ENCODE data around the gene RAB10.

Gene RAB10

DNA sequence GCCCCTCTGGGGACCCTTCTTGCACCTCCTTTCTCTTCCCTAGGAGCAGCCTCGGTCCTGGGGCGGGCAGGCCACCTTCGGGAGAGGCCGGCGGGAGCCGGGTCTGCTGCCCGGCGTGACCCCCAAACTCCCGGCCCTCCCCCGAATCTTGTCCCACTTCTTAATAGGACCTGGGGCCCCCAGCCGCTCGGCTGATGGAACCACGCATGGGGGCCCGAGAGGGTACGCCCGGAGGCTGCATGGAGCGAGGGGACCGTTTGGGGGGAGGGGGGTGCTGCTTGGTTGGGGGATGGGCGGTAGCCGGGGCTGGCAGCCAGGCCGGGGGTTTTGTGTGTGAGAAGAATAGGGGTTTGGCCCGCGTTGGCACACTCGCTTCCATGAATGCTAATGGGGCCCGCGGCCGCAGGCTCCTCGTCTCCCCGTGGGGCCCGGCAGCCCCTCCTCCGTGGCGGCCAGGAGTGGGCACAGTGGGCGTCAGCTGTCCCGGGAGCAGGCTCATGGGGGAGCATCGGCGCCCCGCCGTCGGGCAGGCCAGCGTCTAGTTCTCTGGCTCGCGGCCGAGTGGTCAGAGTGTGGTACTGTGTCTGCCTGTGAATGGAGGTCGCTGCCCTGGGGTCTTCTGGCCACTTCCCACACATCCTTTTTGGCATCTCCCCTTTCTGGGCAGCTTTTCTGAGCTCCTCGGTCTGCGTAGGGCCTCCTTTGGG, 140.0 kb downstream of the RAB10 start:
- no peaks in the 10 kb centered on the region for H3K27me3 ChIP-seq (ENCODE audit: insufficient read depth, low read length, poor library complexity)
- H3K9me3 ChIP-seq (ENCODE audit: insufficient read depth, low read length, severe bottlenecking), result no peaks in the 10 kb centered on the region
- H3K4me1 ChIP-seq (ENCODE audit: insufficient read depth, low read length), result peaks cover 5% of the 10 kb centered on the region
- ATAC-seq (ENCODE audit: insufficient read depth, low read depth) (no peak), DNase-seq (no peak)
- no peak overlapping the region for H3K9ac ChIP-seq (ENCODE audit: low read depth, low read length)
- no peak for TF ChIP-seq EZH2 (IDR thresholded peaks at IDR 0.05; ENCODE audit: borderline replicate concordance, low read depth, low read length, severe bottlenecking)
- TF ChIP-seq, protein P1, sequence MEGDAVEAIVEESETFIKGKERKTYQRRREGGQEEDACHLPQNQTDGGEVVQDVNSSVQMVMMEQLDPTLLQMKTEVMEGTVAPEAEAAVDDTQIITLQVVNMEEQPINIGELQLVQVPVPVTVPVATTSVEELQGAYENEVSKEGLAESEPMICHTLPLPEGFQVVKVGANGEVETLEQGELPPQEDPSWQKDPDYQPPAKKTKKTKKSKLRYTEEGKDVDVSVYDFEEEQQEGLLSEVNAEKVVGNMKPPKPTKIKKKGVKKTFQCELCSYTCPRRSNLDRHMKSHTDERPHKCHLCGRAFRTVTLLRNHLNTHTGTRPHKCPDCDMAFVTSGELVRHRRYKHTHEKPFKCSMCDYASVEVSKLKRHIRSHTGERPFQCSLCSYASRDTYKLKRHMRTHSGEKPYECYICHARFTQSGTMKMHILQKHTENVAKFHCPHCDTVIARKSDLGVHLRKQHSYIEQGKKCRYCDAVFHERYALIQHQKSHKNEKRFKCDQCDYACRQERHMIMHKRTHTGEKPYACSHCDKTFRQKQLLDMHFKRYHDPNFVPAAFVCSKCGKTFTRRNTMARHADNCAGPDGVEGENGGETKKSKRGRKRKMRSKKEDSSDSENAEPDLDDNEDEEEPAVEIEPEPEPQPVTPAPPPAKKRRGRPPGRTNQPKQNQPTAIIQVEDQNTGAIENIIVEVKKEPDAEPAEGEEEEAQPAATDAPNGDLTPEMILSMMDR (IDR thresholded peaks at IDR 0.05; ENCODE audit: borderline replicate concordance, extremely low read depth, low read length, poor library complexity, severe bottlenecking), result no peak
- H3K4me3 ChIP-seq (ENCODE audit: low read depth in 1 of 2, low read length in 2 of 2), result no peak overlapping the region
- no peak overlapping the region for H2AFZ ChIP-seq (ENCODE audit: low read depth, low read length)
- no peaks in the 10 kb centered on the region for H3K36me3 ChIP-seq (ENCODE audit: insufficient read depth, low read length)
- H4K20me1 ChIP-seq (ENCODE audit: insufficient read depth, low read length), result no peaks in the 10 kb centered on the region
- no peaks in the 10 kb centered on the region for H3K79me2 ChIP-seq (ENCODE audit: insufficient read depth, low read length)
- no peak overlapping the region for H3K4me2 ChIP-seq (ENCODE audit: insufficient read depth, low read length)
- no peak overlapping the region for H3K27ac ChIP-seq (ENCODE audit: low read length)

DNA sequence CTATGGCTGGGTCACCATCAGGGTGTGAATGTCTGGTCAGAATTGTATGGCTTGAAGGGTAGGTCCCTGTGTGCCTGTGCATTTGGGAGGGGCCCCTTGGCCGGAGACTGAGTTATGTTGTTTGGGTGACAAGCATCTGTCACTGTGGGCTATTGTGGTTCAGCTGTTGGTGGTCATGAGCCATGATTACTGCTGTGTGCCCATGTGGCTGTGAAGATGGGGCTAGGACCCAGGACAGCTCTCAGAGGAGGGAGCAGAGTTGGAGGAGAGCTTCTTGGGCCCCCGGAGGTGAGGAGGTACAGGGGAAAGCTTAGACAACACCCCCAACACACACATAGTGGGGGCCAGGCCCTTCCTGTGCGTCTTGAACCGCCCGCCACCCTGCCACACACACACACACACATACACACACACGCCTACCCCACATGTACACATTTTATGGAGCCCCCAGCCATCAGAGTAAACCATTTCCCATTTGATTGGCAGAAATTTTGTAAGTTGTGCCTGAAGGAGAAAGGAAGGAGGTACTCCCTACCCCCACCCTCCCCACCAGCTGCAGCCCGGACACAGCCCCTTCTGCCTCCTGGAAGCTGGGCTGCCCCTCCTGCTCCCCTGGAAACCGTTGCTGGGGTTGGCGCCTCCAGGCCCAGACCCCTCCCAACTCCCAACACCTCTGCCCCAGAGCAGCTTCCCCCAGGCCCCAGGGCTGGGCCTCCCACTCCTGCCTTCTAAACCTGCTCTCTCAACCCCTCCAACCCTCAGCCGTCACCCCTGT, 141.0 kb downstream of the RAB10 start:
- Histone ChIP-seq H3K27me3 (ENCODE audit: insufficient read depth, low read length, poor library complexity) (no peaks in the 10 kb centered on the region), H3K36me3 (ENCODE audit: insufficient read depth, low read length) (no peaks in the 10 kb centered on the region), H2AFZ (ENCODE audit: low read depth, low read length) (no peak overlapping the region), H4K20me1 (ENCODE audit: insufficient read depth, low read length) (no peaks in the 10 kb centered on the region), H3K9me3 (ENCODE audit: insufficient read depth, low read length, severe bottlenecking) (no peaks in the 10 kb centered on the region), H3K4me1 (ENCODE audit: insufficient read depth, low read length) (peaks cover 10% of the 10 kb centered on the region), H3K27ac (ENCODE audit: low read length) (no peak overlapping the region), H3K79me2 (ENCODE audit: insufficient read depth, low read length) (no peaks in the 10 kb centered on the region), H3K4me2 (ENCODE audit: insufficient read depth, low read length) (no peak overlapping the region), H3K9ac (ENCODE audit: low read depth, low read length) (no peak overlapping the region), H3K4me3 (ENCODE audit: low read depth in 1 of 2, low read length in 2 of 2) (no peak overlapping the region)
- TF ChIP-seq EZH2 (IDR thresholded peaks at IDR 0.05; ENCODE audit: borderline replicate concordance, low read depth, low read length, severe bottlenecking), result no peak
- TF ChIP-seq, protein P1 (IDR thresholded peaks at IDR 0.05; ENCODE audit: borderline replicate concordance, extremely low read depth, low read length, poor library complexity, severe bottlenecking), result no peak
- DNase-seq (no peak), ATAC-seq (ENCODE audit: insufficient read depth, low read depth) (no peak)

DNA sequence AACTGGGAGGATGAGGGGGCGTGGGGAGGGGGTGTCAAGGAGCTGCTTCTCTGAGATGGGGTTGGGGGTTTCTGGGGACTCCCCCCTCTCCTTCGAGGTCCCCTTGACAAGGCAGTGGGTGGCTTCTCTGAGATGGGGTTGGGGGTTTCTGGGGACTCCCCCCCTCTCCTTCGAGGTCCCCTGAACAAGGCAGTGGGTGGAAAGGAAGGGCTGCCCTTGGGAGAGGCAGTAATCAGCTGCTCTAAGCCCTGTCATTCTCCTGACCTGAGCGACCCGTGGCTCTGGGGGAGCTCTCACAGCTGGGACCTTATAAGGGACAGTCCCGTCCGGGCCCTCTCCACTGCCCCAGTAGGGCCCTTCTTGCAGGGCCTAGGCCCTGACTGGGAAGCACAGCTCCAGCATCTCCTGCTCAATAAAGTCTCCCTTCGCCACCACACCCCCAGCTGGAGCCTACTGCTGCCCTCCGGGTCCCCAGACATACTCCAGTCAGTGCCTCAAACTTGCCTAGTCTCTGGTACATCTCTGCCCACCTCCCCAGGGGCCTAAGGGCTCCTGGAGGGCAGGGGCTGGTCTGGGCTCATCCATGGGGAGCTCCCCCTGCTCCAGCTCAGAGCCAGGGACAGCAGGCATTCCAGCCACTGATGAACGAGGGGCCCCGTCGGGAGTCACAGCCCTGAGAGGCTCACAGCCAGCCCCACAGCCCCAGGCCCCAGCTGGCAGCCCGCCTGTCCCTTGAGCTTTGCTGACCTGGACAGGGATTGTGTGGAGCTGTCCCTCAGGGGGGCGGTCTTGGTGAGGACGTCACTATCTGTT, 141.8 kb downstream of the RAB10 start:
- no peak overlapping the region for H3K9ac ChIP-seq (ENCODE audit: low read depth, low read length)
- ATAC-seq (ENCODE audit: insufficient read depth, low read depth) (no peak), DNase-seq (no peak)
- H3K36me3 ChIP-seq (ENCODE audit: insufficient read depth, low read length), result no peaks in the 10 kb centered on the region
- H3K27me3 ChIP-seq (ENCODE audit: insufficient read depth, low read length, poor library complexity), result no peaks in the 10 kb centered on the region
- no peak for TF ChIP-seq EZH2 (IDR thresholded peaks at IDR 0.05; ENCODE audit: borderline replicate concordance, low read depth, low read length, severe bottlenecking)
- TF ChIP-seq, protein P1 (IDR thresholded peaks at IDR 0.05; ENCODE audit: borderline replicate concordance, extremely low read depth, low read length, poor library complexity, severe bottlenecking), result no peak
- H3K9me3 ChIP-seq (ENCODE audit: insufficient read depth, low read length, severe bottlenecking), result no peaks in the 10 kb centered on the region
- peaks cover 10% of the 10 kb centered on the region for H3K4me1 ChIP-seq (ENCODE audit: insufficient read depth, low read length)
- H3K79me2 ChIP-seq (ENCODE audit: insufficient read depth, low read length), result no peaks in the 10 kb centered on the region
- H3K27ac ChIP-seq (ENCODE audit: low read length), result no peak overlapping the region
- H3K4me2 ChIP-seq (ENCODE audit: insufficient read depth, low read length), result no peak overlapping the region
- H3K4me3 ChIP-seq (ENCODE audit: low read depth in 1 of 2, low read length in 2 of 2), result no peak overlapping the region
- H4K20me1 ChIP-seq (ENCODE audit: insufficient read depth, low read length), result no peaks in the 10 kb centered on the region
- no peak overlapping the region for H2AFZ ChIP-seq (ENCODE audit: low read depth, low read length)

All from DND-41 (cell line).